Eye (tissue), 1 donor: ENCODE results near the gene NUDT5.
A peak's percentile ranks its signal among the peaks of the same experiment; 100 is the strongest.
"Not testable (repeated sequence)": the region's sequence is repeated elsewhere in the genome, so short reads cannot be mapped to it uniquely, and the experiment has no call there.

Source experiments
- DNase-seq: peaks from one replicate; pipeline ENCODE4 v3.0.0-alpha.2; 2015

NUDT5 gene

DNA sequence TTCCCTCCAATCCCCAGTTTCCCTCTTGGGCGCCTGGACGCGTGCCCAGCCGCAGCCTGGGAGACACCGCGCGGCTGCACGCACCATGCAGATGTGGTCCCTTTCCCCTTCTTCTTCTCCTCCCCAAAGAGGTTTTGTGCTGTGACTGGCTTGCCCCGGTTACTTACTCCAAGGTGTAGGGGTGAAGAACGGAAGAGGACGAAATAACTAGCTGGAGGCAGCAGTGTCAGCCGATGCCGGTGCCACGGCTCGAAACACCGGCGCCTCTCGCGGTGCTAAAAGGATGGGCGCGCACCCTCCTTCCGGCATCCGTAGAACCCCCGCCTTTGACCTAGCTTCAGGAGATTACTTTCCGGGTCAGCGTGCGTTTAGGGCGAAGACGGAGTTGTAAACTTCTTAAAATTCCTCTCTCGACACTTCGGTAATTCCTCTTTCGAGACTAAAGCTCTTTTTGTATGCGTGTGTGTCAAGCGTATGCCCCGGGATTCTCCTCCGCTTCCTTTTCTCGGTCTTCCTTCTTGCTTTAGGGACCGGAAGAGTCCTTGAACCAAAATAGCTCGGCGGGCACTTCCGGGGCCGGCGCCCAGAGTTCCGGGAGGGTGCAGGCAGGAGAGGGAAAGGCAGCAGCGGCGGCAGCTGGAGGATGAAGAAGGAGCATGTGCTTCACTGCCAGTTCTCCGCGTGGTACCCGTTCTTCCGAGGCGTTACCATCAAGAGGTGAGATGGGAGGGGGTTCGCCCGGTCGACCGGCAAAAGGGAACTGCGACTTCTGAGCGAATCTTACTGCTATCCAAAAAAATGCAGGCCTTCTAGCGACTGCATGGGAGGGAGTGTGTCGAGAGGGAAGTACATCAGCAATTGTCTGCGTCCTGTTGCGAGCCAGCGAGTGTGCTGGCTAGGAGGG, at the start of gene NUDT5, which contains the start of gene CDC123:
Gene NUDT5, minus strand, starts transcription at position 289 of the 904 bp plus-strand sequence. CDS start 9,600 bp downstream, outside the sequence.
Gene CDC123, plus strand, starts transcription at position 586 of the 904 bp plus-strand sequence. Its CDS starts 58 bp downstream, at position 644.
- DNase-seq, result peak; percentile 97

DNA sequence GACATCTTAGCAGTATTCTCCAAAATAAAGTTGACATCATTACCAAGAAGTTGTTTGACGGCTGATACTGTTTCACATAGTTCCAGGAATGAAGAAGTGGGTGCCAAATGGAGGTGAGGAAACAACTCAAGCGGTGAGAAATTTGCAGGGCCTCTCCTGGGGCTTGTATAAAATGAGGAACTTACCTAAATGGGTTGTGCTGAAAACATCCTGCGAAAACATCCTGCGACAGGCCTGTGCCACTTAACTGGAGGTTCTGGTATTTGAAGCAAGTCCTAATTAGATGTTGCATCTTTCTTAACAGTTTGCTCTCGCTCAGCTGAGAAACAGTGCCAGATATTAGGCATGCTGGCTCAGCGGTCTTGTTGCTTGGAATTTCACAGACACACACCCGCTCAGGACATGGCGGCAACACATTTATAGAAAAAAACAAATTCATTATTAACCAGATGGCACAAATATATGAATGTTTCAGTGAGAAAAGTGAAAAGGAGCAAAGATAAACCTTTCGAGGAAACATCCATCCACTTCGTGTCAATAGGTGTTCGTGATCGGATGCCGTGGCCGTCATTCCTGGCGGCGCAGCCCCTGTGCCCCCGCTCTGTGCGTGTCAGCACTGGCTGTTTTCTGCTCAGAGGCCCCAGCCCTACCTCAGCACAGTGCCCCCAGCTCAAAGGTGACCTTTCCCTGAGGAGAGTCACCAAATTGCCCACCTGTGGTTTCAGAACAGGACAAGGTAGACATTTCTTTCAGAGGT, 48.4 kb upstream of the NUDT5 start:
- no peak for DNase-seq

DNA sequence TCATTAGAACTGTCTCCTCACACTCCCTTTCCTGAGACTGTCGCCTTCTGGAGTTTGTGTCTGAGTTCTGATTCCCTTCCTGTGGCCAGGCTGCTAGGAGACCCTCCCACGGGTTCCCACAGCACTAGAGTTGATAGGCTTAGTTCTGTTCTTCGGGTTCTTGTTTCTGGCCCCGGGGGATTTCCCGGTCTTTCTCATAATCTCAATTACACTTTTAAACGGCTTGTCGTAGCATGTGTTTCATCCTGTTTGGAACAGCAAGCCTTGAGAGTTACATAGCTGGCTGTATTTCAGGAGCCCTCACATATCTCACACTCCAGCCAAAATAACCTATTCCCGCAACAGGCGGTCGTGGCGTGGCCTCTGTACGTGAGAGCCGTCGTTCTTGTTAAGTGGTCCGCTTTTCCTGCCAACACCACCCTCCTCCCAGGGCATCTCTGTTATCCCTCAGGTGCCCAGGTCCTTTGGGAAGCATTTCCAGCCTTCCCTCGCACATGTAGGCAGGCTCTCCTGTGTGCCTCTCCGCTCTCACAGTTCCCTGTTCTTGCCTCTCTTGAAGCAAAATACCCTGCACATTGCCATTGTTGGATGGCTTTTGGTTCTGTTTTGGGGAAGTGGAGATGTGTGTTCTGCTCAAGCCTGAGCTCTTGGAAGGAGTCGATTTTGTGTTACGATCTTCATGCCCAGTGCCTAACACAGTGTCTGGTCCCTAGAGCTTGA, 46.3 kb upstream of the NUDT5 start:
- DNase-seq, result peak; percentile 41

DNA sequence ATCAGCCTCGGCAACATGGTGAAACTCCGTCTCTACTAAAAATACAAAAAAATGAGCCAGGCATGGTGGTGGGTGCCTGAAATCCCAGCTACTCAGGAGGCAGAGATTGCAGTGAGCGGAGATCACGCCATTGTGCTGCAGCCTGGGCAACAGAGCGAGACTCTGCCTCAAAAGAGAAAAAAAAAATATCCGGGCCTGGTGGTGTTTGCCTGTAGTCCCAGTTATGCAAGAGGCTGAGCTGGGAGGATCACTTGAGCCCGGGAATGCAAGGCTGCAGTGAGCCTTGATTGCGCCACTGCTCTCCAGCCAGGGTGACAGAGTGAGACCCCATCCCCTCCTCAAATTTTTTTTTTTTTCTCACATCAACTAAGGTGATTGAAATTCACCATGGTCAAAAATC, 43.1 kb upstream of the NUDT5 start:
- DNase-seq, result no peak

DNA sequence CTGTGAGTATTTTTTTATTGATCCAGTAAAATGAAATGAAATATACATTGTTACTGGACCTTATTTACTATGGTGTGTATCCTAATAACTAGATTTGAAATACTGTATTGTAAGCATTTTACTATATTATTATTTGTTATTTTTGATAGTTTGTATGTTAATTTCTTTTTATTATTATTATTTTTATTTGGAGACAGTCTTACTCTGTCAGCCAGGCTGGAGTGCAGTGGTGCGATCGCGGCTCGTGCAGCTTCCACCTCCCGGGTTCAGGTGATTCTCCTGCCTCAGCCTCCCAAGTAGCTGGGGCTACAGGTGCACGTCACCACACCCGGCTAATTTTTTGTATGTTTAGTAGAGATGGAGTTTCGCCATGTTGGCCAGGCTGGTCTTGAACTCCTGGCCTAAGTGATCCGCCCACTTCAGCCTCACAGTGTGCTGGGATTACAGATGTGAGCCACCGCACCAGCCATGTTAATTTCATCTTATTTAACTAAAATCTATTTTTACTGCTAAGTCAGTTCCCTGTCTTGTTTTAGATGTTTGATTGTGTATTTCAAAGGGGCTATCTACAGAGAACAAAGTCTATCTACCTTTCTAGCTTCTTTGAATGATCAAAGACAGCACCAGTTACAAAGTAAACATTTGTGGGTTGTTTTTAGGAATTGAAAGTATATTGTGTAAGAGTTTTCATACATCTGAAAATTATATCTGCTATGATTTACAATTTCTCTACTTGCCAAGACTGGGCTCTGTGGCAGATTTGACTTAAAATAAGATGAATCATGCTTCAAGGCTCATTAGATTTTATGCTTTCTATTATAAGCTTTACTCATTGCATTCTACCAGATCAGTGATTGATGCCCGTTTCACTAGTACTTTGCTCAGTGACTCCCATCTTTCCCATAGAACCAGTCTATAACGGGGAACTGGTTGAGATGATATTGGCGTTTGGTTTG, 41.9 kb upstream of the NUDT5 start:
- peak; percentile 4 for DNase-seq

DNA sequence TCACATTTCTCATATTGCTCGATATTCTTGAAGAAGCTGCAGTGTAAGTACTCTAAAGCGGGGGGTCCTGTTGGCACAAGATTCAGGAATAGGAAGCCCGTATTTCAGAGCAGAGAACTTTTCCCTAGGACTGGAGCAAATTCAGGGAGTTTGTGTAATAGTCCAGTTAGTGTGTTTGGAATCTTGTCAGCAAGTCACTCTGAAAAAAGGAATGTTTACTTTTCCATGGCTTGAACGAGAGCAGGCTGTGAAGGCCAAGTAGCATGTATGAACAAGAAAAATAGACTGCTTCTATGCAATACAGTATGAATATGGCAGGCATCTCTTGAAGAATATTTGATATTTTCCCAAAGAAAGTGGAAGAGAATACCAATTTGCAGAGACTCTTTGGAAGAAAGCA, 40.1 kb upstream of the NUDT5 start:
- no peak for DNase-seq

- DNase-seq, result no peak
These were observed 39.5 kb upstream of the NUDT5 start for GRCh38 chr10:12235116-12235694.

- not testable (repeated sequence) for DNase-seq
These were observed 39.0 kb upstream of the NUDT5 start for GRCh38 chr10:12234687-12235086.

DNA sequence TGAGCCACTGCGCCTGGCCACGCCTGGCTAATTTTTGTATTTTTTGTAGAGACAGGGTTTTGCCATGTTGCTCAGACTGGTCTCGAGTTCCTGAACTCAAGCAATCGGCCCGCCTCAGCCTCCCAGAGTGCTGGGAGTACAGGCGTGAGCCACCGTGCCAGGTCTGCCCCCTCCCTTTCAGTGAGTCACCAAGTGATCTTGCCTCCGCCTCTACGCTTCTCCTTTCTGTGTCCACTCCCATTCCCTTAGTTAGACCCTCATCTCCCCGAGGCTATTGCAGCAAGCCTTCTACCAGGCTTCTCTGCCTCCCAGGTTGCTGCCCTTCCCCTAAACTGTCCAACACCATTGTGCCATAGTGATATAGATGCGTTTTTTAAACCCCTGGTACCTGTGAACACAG, 33.2 kb upstream of the NUDT5 start:
- no peak for DNase-seq

GRCh38 chr10:12226438-12226837, 30.7 kb upstream of the NUDT5 start:
- DNase-seq, result not testable (repeated sequence)

GRCh38 chr10:12225444-12225843, 29.8 kb upstream of the NUDT5 start:
- no peak for DNase-seq

- no peak for DNase-seq
These were observed 25.9 kb upstream of the NUDT5 start for GRCh38 chr10:12221323-12222298.

DNA sequence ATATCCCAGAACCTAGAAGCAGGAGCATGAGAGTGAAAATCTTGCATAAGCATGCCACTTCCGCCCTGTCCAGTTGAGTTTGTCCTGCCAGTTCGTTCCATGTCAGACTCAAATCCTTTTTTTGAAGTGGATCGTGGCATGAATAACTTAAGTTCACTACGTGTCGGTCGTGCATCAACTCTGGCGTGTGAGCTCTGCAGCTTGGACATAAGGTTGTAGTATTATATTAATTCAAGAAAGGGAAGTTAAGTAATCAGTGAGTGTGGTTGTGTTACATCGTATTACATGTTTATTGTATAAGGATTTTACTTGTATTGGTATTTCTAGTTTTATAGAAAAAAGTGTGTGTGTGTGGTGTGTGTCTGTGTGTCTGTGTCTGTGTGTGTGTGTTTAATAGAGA, 23.3 kb upstream of the NUDT5 start:
- DNase-seq, result no peak

DNA sequence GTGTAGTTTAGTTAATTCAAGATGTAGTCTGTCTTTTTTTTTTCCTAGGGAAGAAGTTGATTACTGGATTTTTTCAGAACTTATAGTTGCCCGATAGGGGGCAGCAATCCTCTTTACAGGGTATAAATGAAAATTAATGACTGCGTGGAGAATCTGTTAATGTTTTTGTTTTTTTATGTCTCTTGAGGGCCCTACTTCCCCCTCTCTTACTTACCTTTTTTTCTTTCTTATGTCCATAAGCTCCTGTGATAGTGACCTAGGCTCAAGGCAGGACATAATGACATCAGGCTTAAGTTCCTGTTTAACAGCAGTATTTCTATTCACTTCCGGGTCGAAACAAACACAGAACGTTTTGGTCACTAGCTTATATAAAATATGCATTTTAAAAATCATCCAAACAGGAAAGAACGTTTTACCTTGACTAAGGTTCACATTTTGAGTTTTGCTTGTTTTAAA, 19.1 kb upstream of the NUDT5 start:
- peak; percentile 75 for DNase-seq

- DNase-seq, result no peak
These were observed 18.4 kb upstream of the NUDT5 start for GRCh38 chr10:12214093-12214492.

DNA sequence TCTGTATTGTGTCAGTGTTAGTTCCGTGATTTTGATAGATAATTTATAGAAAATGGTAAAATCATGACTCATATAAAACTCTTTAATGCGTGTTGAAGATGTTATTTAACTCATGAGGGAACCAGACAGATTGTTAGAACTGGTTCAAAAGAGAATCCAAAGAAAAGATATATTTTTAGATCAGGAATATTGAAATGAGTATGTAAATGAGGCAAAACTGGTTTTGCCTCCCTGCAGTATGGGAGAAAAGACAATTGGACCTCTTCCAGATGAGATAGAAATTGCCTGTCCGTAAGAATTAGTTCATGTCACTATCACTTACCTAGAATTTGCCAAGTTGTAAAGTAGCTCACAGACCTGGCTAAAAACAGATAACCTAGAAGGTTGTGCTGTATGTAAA, 17.9 kb upstream of the NUDT5 start:
- no peak for DNase-seq

DNA sequence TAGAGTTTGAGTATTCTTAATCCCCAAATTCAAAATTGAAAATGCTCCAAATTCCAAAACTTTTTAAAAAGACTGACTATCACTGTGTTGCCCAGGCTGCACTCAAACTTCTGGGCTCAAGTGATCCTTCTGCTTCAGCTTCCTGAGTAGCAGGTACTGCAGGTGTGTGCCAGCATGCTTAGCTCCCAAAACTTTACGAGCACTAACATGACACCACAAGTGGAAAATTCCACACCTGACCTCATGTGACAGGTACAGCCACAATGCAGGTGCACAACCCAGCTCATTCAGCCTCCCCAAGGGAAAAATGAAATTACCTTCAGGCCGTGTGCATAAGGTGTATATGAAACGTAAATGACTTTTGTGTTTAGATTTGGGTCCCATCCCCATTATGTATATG, 16.8 kb upstream of the NUDT5 start:
- DNase-seq, result no peak

- no peak for DNase-seq
These were observed 12.8 kb upstream of the NUDT5 start for GRCh38 chr10:12208460-12208859.

GRCh38 chr10:12207114-12207513, 11.4 kb upstream of the NUDT5 start:
- no peak for DNase-seq

DNA sequence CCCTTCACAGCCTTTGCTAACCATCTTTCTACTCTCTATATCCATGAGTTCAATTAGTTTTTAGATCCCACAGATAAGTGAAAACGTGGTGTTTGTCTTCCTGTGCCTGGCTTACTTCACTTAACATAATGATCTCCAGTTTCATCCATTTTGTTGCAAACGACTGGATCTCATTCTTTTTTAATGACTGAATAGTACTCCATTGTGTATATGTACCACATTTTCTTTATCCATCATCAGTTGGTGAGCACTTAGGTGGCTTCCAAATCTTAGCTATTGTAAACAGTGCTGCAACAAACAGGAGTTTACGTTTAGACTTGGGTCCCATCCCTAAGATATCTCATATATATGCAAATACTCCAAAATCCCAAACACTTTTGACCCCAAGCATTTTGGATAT, 9.4 kb upstream of the NUDT5 start:
- DNase-seq, result no peak
